ENCODE measurements around the gene SFXN1. TPM values are rescaled to one million over a fixed set of nuclear protein-coding genes. Genes with fewer than 3 reads are reported as not detected.

The SFXN1 gene
- total and polyA plus RNA-seq, 2 of the 4 experiments (the other 2 are of a cell fraction) = 131 to 410 TPM

- no peak for TF ChIP-seq FOS (IDR thresholded peaks at IDR 0.05; ENCODE audit: low read depth, low read length)
- TF ChIP-seq MAFK (IDR thresholded peaks at IDR 0.05; ENCODE audit: low read depth, low read length) = no peak
- TF ChIP-seq RFX5 (IDR thresholded peaks at IDR 0.05; ENCODE audit: low read depth, low read length) = no peak
Measured at GRCh38 chr5:175519006-175519405, 40.6 kb downstream of the SFXN1 start (continued).

- H2BK5ac ChIP-seq (ENCODE audit: low read depth, low read length, poor library complexity, severe bottlenecking) = no peak overlapping the region
- ATAC-seq (ENCODE audit: low read depth) = no peak
- no peak for DNase-seq
- H3K9me3 ChIP-seq (ENCODE audit: control insufficient read depth, insufficient read depth, low read length) = no peaks in the 10 kb centered on the region
- H2BK15ac ChIP-seq (ENCODE audit: low read depth, low read length) = no peak overlapping the region
- intact Hi-C loops (cut with micrococcal nuclease) = no loop called here
- H4K20me1 ChIP-seq (ENCODE audit: insufficient read depth, low read length) = no peaks in the 10 kb centered on the region; the same call in 1 of the 2 replicates
- BruUV-seq (replicated peaks) = no TSS peak
- no peak overlapping the region for H2AFZ ChIP-seq (replicated peaks; ENCODE audit: low read length, poor library complexity)
- no peak overlapping the region for H3K56ac ChIP-seq (ENCODE audit: extremely low read depth, insufficient read depth, low read length)
- peaks cover 2% of the 10 kb centered on the region for H3K4me1 ChIP-seq (ENCODE audit: control insufficient read depth, insufficient read depth, low read length)
- no peak overlapping the region for H4K8ac ChIP-seq (ENCODE audit: low read depth in 2 of 2, low read length in 2 of 2)
- no peak overlapping the region for H2AK5ac ChIP-seq (ENCODE audit: low read depth, low read length)
- no peak overlapping the region for H2AK9ac ChIP-seq (replicated peaks; ENCODE audit: low read depth, low read length, poor library complexity)
- ChIA-PET CTCF (no interaction called here), POLR2A (ENCODE audit: unreplicated experiment) (no interaction called here)
- no peak overlapping the region for H4K5ac ChIP-seq (ENCODE audit: low read depth, low read length)
- dilution Hi-C loops (cut with HindIII; ENCODE audit: low sequenced_read_pairs, unreplicated experiment) = no loop called here
- H3K27ac ChIP-seq (ENCODE audit: insufficient read depth, low read length) = no peak overlapping the region
- H3K4me3 ChIP-seq (ENCODE audit: insufficient read depth, low read depth, low read length) = no peak overlapping the region
- TF ChIP-seq CEBPB (IDR thresholded peaks at IDR 0.05; ENCODE audit: low read depth, low read length) (no peak), RCOR1 (IDR thresholded peaks at IDR 0.05; ENCODE audit: insufficient replicate concordance, low read length) (no peak), ELK1 (IDR thresholded peaks at IDR 0.05; ENCODE audit: borderline replicate concordance, low read depth, low read length) (no peak), CHD1 (IDR thresholded peaks at IDR 0.05; ENCODE audit: low read depth, low read length) (no peak), FOS (IDR thresholded peaks at IDR 0.05; ENCODE audit: low read depth, low read length) (no peak), MAZ (IDR thresholded peaks at IDR 0.05; ENCODE audit: borderline replicate concordance, low read depth, low read length) (no peak)
- peaks cover 11% of the 10 kb centered on the region; the same call in 1 of the 2 replicates for H3K9me1 ChIP-seq (ENCODE audit: insufficient read depth, low read length)
- no peak overlapping the region for H4K91ac ChIP-seq (ENCODE audit: insufficient read depth, low read depth, low read length)
- no peak overlapping the region for H3K23ac ChIP-seq (ENCODE audit: low read depth, low read length)
- H3K27me3 ChIP-seq (ENCODE audit: control insufficient read depth, insufficient read depth, low read length) = no peaks in the 10 kb centered on the region
- H3K4me2 ChIP-seq (ENCODE audit: low read depth, low read length) = no peak overlapping the region
- H3K79me1 ChIP-seq (ENCODE audit: low read depth in 1 of 2, low read length in 2 of 2) = peaks cover 6 to 16% of the 10 kb centered on the region in 2 experiments; a peak in 2 of 4 replicates
- H3K36me3 ChIP-seq (ENCODE audit: control insufficient read depth, insufficient read depth, low read length) = peaks cover 42% of the 10 kb centered on the region
- H3K9ac ChIP-seq (ENCODE audit: low read depth, low read length) = no peak overlapping the region
- WGBS, 2 experiments (ENCODE audit: extremely low coverage in 2 of 2, insufficient read length in 1 of 2) = 100% methylated on average over 2 of the region's 5 CpGs; no CpG with 5 or more reads in 1 of the 2 experiments
- H2BK120ac ChIP-seq (ENCODE audit: low read depth, low read length) = no peak overlapping the region
- no peak overlapping the region for H3K14ac ChIP-seq (replicated peaks; ENCODE audit: low read depth, low read length)
- no peak overlapping the region for H3K4ac ChIP-seq (ENCODE audit: low read depth, low read length)
- in situ Hi-C loops (cut with MboI; ENCODE audit: low sequenced_read_pairs) = no loop called here
- H2BK20ac ChIP-seq (ENCODE audit: low read depth, low read length) = no peak overlapping the region
- no peak overlapping the region for H3K18ac ChIP-seq (ENCODE audit: low read depth, low read length)
Measured at GRCh38 chr5:175520321-175520720, 42.0 kb downstream of the SFXN1 start.
